HepG2 (cell line): ENCODE measurements around the gene ZSCAN32. TPM values are rescaled to one million over a fixed set of nuclear protein-coding genes. Genes with fewer than 3 reads are reported as not detected.

Experiments
- CREB1 ChIP-seq, 2 experiments: fragments of 450-650 bp in 1 of 2; IDR thresholded peaks; 2 replicates each; pipeline ENCODE4 v1.6.1; 2016 to 2017; ENCODE audit warnings: control low read depth in 1 of 2, mild to moderate bottlenecking in 1 of 2, missing compliant biosample characterization in 1 of 2, missing genetic modification characterization in 1 of 2
- HNRNPK ChIP-seq: fragments of 200-400 bp; formaldehyde crosslinking; IDR thresholded peaks from 2 replicates; pipeline ENCODE4 v1.6.1; 2018; ENCODE audit warnings: low read length, low read depth, moderate library complexity, mild to moderate bottlenecking; ENCODE audit not compliant: poor library complexity, severe bottlenecking
- MEIS2 ChIP-seq: sonication (generic); formaldehyde crosslinking; IDR thresholded peaks from 2 replicates; pipeline ENCODE4 v1.9.0; 2021; ENCODE audit warnings: mild to moderate bottlenecking, missing genetic modification reagents
- MIXL1 ChIP-seq: IDR thresholded peaks from 2 replicates; pipeline ENCODE4 v1.6.1; 2016
- NFE2L2 ChIP-seq: fragments of 150-350 bp; IDR thresholded peaks from 2 replicates; pipeline ENCODE4 v1.6.1; 2014; ENCODE audit warnings: low read length
- PLRG1 ChIP-seq: fragments of 450-650 bp; conservative IDR thresholded peaks from 2 replicates; pipeline ENCODE4 v1.6.1; 2016
- RFXAP ChIP-seq: sonication (generic); formaldehyde crosslinking; IDR thresholded peaks from 2 replicates; pipeline ENCODE4 v1.4.0; 2020; ENCODE audit warnings: missing genetic modification reagents, borderline replicate concordance
- SATB2 ChIP-seq: sonication (generic); formaldehyde crosslinking; IDR thresholded peaks from 2 replicates; pipeline ENCODE4 v1.5.0; 2020; ENCODE audit warnings: missing genetic modification reagents
- SIN3A ChIP-seq: IDR thresholded peaks from 2 replicates; pipeline ENCODE4 v1.6.1; 2011; ENCODE audit warnings: low read depth, mild to moderate bottlenecking, control low read depth, low read length, borderline replicate concordance
- TAF1 ChIP-seq: sonication (generic); formaldehyde crosslinking; IDR thresholded peaks from 2 replicates; pipeline ENCODE4 v1.4.0; 2020; ENCODE audit warnings: missing genetic modification reagents
- ZBTB7A ChIP-seq: sonication (generic); formaldehyde crosslinking; IDR thresholded peaks from 2 replicates; pipeline ENCODE4 v1.8.0; 2022; ENCODE audit warnings: mild to moderate bottlenecking, missing genetic modification reagents
- ZFP82 ChIP-seq: sonication (generic); formaldehyde crosslinking; IDR thresholded peaks from 2 replicates; pipeline ENCODE4 v1.5.1; 2020; ENCODE audit warnings: mild to moderate bottlenecking, missing genetic modification reagents, borderline replicate concordance
- ZMAT3 ChIP-seq: sonication (generic); formaldehyde crosslinking; conservative IDR thresholded peaks from 2 replicates; pipeline ENCODE4 v1.7.0; 2021; ENCODE audit warnings: missing genetic modification reagents
- ZNF670 ChIP-seq: sonication (generic); formaldehyde crosslinking; IDR thresholded peaks from 2 replicates; pipeline ENCODE4 v1.8.0; 2022; ENCODE audit warnings: mild to moderate bottlenecking, missing genetic modification reagents, borderline replicate concordance
- ZNF878 ChIP-seq: sonication (generic); formaldehyde crosslinking; IDR thresholded peaks from 2 replicates; pipeline ENCODE4 v1.8.1; 2023; ENCODE audit warnings: mild to moderate bottlenecking, missing genetic modification reagents, moderate library complexity
- polyA plus RNA-seq, 8 experiments: library from polyadenylated mRNA; depleted of rRNA in 3 of 8; stranded (reverse) in 7 of 8; unstranded in 1 of 8; fragments of >200 nt; fragmentation: Illumina TruSeq in 4 of 8; extraction: Trizol in 4 of 8; gene quantifications; 2 replicates each; pipeline versions ENCODE4 v1.2.1 to v1.2.3, GENCODE V29; 2011 to 2016; ENCODE audit warnings: low read depth in 4 of 8, missing spikeins in 1 of 8, mixed read lengths in 1 of 8; ENCODE audit not compliant: insufficient read depth in 1 of 8
- total RNA-seq, 5 experiments: library from RNA; depleted of rRNA; stranded (reverse); fragments of >200 nt; fragmentation: Illumina TruSeq; extraction: Trizol; gene quantifications; 2 replicates each; pipeline ENCODE4 v1.2.3, GENCODE V29; 2016; ENCODE audit warnings: low read depth in 1 of 5
- TF ChIP-seq, protein P1 (sequence below): sonication (generic); formaldehyde crosslinking; IDR thresholded peaks from 2 replicates; pipeline ENCODE4 v1.9.0; 2021; ENCODE audit warnings: missing genetic modification reagents, borderline replicate concordance
- TF ChIP-seq, protein P2 (sequence below): sonication (generic); formaldehyde crosslinking; IDR thresholded peaks from 2 replicates; pipeline ENCODE4 v1.4.0; 2020; ENCODE audit warnings: mild to moderate bottlenecking, missing genetic modification reagents
- TF ChIP-seq, protein P3 (sequence below): sonication (generic); formaldehyde crosslinking; IDR thresholded peaks from 2 replicates; pipeline ENCODE4 v1.5.0; 2020; ENCODE audit warnings: missing genetic modification reagents

ZSCAN32 gene
- total and polyA plus RNA-seq, 2 of the 13 experiments (the other 11 are each of a cell fraction or from before 2014, with no cell fraction given), result 10.7 to 12.8 TPM

DNA sequence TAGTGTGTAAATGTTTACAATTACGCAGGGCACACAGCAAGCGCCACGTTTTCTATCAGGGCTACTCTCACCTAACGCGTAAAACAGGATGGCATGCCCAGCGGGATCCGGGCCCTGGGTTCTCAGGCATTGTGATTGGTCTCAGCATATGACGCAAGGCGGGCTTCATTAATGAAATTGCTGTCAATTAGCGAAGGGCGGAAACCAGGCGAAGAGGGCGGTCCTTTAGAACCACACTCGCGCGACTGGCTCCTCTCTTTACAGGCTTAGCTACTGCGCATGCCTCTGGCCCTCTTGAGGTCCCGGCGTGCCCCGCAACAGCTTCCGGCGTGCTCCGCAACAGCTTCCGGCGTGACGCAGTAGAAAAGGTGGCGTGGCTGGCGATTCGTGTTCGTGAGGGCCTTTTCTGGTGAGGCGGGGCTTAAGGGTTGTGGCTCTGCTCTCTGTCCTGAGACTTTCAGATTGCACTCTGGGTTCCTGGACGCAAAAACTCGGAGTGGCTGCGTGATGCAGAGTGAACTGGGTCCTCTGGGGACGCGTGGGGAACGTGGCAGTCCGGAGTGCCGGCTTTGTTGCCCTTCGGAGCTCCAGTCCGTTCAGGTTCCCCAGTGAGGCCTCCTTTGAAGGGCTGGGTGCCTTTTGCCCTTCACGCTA lies 35.9 kb downstream of the ZSCAN32 start (continued):
- TF ChIP-seq CREB1 (IDR thresholded peaks at IDR 0.05), result peak; percentile 78
- TF ChIP-seq CREB1 (CRISPR knock-in tag; IDR thresholded peaks at IDR 0.05), result peak; percentile 82
- no peak for TF ChIP-seq ZNF878 (CRISPR knock-in tag)
- TF ChIP-seq NFE2L2, result no peak
- TF ChIP-seq, protein P1, sequence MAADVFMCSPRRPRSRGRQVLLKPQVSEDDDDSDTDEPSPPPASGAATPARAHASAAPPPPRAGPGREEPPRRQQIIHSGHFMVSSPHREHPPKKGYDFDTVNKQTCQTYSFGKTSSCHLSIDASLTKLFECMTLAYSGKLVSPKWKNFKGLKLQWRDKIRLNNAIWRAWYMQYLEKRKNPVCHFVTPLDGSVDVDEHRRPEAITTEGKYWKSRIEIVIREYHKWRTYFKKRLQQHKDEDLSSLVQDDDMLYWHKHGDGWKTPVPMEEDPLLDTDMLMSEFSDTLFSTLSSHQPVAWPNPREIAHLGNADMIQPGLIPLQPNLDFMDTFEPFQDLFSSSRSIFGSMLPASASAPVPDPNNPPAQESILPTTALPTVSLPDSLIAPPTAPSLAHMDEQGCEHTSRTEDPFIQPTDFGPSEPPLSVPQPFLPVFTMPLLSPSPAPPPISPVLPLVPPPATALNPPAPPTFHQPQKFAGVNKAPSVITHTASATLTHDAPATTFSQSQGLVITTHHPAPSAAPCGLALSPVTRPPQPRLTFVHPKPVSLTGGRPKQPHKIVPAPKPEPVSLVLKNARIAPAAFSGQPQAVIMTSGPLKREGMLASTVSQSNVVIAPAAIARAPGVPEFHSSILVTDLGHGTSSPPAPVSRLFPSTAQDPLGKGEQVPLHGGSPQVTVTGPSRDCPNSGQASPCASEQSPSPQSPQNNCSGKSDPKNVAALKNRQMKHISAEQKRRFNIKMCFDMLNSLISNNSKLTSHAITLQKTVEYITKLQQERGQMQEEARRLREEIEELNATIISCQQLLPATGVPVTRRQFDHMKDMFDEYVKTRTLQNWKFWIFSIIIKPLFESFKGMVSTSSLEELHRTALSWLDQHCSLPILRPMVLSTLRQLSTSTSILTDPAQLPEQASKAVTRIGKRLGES, result no peak
- no peak for TF ChIP-seq PLRG1
- TF ChIP-seq, protein P2, sequence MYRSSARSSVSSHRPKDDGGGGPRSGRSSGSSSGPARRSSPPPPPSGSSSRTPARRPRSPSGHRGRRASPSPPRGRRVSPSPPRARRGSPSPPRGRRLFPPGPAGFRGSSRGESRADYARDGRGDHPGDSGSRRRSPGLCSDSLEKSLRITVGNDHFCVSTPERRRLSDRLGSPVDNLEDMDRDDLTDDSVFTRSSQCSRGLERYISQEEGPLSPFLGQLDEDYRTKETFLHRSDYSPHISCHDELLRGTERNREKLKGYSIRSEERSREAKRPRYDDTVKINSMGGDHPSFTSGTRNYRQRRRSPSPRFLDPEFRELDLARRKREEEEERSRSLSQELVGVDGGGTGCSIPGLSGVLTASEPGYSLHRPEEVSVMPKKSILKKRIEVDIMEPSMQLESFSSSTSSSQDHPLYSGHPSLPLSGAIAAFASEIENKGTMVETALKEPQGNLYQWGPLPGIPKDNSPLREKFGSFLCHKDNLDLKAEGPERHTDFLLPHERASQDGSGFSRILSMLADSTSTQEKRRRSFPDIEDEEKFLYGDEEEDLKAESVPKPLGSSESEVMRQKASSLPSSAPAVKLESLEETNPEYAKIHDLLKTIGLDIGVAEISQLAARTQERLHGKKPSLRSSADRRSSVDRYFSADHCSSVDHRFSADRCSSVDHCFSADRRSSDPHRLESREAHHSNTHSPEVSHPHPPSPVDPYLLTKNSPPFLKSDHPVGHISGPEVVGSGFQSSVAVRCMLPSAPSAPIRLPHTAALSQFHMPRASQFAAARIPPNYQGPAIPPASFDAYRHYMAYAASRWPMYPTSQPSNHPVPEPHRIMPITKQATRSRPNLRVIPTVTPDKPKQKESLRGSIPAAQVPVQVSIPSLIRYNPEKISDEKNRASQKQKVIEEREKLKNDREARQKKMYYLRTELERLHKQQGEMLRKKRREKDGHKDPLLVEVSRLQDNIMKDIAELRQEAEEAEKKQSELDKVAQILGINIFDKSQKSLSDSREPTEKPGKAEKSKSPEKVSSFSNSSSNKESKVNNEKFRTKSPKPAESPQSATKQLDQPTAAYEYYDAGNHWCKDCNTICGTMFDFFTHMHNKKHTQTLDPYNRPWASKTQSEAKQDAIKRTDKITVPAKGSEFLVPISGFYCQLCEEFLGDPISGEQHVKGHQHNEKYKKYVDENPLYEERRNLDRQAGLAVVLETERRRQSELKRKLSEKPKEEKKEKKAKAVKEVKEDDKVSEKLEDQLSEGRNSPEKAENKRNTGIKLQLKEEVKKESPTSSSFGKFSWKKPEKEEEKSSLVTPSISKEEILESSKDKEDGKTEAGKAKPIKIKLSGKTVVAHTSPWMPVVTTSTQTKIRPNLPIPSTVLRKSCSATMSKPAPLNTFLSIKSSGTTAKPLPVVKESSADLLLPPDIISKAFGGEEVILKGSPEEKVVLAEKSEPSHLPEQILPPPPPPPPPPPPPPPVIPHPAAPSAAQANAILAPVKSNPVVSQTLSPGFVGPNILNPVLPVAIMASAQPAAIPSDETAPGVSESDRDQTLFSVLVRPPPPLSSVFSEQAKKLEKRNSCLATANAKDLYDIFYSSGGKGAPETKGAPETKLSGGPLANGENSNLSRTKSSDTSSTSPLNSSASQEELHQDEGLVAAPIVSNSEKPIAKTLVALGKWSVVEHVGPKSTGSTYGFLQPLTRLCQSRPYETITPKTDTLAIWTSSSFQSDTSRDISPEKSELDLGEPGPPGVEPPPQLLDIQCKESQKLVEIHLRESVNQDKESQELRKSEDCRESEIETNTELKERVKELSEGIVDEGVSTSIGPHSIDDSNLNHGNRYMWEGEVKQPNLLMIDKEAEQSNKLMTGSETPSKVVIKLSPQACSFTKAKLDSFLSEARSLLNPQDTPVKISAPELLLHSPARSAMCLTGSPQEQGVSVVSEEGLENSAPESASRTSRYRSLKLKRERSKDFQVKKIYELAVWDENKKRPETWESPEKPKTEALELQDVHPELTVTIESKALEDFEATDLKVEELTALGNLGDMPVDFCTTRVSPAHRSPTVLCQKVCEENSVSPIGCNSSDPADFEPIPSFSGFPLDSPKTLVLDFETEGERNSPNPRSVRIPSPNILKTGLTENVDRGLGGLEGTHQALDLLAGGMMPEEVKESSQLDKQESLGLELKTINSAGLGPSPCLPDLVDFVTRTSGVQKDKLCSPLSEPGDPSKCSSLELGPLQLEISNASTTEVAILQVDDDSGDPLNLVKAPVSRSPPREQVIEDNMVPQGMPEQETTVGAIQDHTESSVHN (CRISPR knock-in tag), result no peak
- TF ChIP-seq ZBTB7A (CRISPR knock-in tag), result no peak
- TF ChIP-seq MIXL1, result peak; percentile 59; the same call in 1 of the 2 replicates
- no peak for TF ChIP-seq ZNF670 (CRISPR knock-in tag)
- TF ChIP-seq SIN3A, result peak; percentile 55; the same call in 1 of the 2 replicates
- TF ChIP-seq RFXAP (CRISPR knock-in tag), result peak; percentile 60; the same call in 1 of the 2 replicates
- TF ChIP-seq HNRNPK, result no peak
- peak; percentile 73 for TF ChIP-seq TAF1 (CRISPR knock-in tag)
- TF ChIP-seq MEIS2 (CRISPR knock-in tag), result no peak
- 0 out of 2 replicates have a peak, but pooled peaks have one; percentile 43 for TF ChIP-seq SATB2 (CRISPR knock-in tag)
- TF ChIP-seq, protein P3, sequence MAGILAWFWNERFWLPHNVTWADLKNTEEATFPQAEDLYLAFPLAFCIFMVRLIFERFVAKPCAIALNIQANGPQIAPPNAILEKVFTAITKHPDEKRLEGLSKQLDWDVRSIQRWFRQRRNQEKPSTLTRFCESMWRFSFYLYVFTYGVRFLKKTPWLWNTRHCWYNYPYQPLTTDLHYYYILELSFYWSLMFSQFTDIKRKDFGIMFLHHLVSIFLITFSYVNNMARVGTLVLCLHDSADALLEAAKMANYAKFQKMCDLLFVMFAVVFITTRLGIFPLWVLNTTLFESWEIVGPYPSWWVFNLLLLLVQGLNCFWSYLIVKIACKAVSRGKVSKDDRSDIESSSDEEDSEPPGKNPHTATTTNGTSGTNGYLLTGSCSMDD (CRISPR knock-in tag), result no peak
- TF ChIP-seq ZFP82 (CRISPR knock-in tag), result peak; percentile 21; the same call in 1 of the 2 replicates
- 0 out of 2 replicates have a peak, but pooled peaks have one; percentile 11 for TF ChIP-seq ZMAT3
